Choroid plexus epithelial cell (primary cell): Measurements from ENCODE around the gene CACYBP.
"Not testable (repeated sequence)": the region's sequence is repeated elsewhere in the genome, so short reads cannot be mapped to it uniquely, and the experiment has no call there.

Source experiments
- DNase-seq: peaks from one replicate; pipeline ENCODE4 v3.0.0-alpha.2; 2010; ENCODE audit warnings: low read depth
- H3K4me3 ChIP-seq: 2 replicates; pipeline ENCODE4 v1.5.1; 2011; ENCODE audit warnings: low read depth, mild to moderate bottlenecking, control low read depth, low read length, moderate library complexity
- CTCF ChIP-seq: conservative IDR thresholded peaks from 2 replicates; pipeline ENCODE4 v1.5.1; 2011; ENCODE audit warnings: low read depth, mild to moderate bottlenecking, control low read depth, inconsistent platforms, low read length, moderate library complexity

Gene CACYBP

GRCh38 chr1:175042650-175043049, 42.9 kb downstream of the CACYBP start:
- no peak for TF ChIP-seq CTCF

GRCh38 chr1:175043824-175044223, 44.1 kb downstream of the CACYBP start:
- peak; percentile 6 for DNase-seq
- no peak overlapping the region for H3K4me3 ChIP-seq
- no peak for TF ChIP-seq CTCF

More at GRCh38 chr1:175042650-175043049, 42.9 kb downstream of the CACYBP start:
- no peak overlapping the region for H3K4me3 ChIP-seq
- no peak for DNase-seq

- H3K4me3 ChIP-seq: not testable (repeated sequence)
These were observed 44.8 kb downstream of the CACYBP start for GRCh38 chr1:175044591-175044990.

GRCh38 chr1:175045097-175045496, 45.4 kb downstream of the CACYBP start:
- no peak for TF ChIP-seq CTCF
- no peak overlapping the region for H3K4me3 ChIP-seq
- no peak for DNase-seq

More at GRCh38 chr1:175044591-175044990, 44.8 kb downstream of the CACYBP start:
- DNase-seq: not testable (repeated sequence)

- no peak for DNase-seq
- no peak for TF ChIP-seq CTCF
These were observed 45.8 kb downstream of the CACYBP start for GRCh38 chr1:175045519-175045918.

GRCh38 chr1:175050992-175051391, 51.2 kb downstream of the CACYBP start:
- DNase-seq: no peak
- TF ChIP-seq CTCF: no peak
- no peak overlapping the region for H3K4me3 ChIP-seq

More at GRCh38 chr1:175045519-175045918, 45.8 kb downstream of the CACYBP start:
- H3K4me3 ChIP-seq: no peak overlapping the region

GRCh38 chr1:175054736-175055135, 55.0 kb downstream of the CACYBP start:
- H3K4me3 ChIP-seq: no peak overlapping the region
- no peak for DNase-seq
- no peak for TF ChIP-seq CTCF
